ENCODE data around the gene ARHGAP31.

DNA sequence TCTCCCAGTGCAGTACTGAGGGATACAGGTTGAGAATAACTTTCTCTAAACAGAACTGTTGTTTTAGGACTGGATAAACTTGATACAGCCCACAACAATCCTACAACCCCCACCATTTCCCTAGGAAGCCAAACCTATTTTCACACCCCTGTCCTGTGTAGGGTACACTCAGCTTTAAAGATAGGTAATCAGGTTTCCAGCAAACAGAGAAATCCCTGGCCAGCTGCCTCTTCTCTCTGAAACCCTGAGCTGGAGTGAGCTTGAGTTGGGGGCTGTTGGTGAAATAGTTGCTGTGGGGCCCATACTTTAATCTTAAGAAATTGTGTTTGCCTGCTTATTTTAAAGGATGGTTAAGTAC lies 22.1 kb downstream of the ARHGAP31 start:
- TF ChIP-seq, protein P1, sequence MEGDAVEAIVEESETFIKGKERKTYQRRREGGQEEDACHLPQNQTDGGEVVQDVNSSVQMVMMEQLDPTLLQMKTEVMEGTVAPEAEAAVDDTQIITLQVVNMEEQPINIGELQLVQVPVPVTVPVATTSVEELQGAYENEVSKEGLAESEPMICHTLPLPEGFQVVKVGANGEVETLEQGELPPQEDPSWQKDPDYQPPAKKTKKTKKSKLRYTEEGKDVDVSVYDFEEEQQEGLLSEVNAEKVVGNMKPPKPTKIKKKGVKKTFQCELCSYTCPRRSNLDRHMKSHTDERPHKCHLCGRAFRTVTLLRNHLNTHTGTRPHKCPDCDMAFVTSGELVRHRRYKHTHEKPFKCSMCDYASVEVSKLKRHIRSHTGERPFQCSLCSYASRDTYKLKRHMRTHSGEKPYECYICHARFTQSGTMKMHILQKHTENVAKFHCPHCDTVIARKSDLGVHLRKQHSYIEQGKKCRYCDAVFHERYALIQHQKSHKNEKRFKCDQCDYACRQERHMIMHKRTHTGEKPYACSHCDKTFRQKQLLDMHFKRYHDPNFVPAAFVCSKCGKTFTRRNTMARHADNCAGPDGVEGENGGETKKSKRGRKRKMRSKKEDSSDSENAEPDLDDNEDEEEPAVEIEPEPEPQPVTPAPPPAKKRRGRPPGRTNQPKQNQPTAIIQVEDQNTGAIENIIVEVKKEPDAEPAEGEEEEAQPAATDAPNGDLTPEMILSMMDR (IDR thresholded peaks at IDR 0.05): no peak
- TF ChIP-seq POLR2A (IDR thresholded peaks at IDR 0.05): no peak
- TF ChIP-seq EP300 (IDR thresholded peaks at IDR 0.05): no peak
